Activated B cell treated with CpG ODN at 0.5 μM for 24 hours (primary cell): ENCODE results near the gene DTNBP1. TPM values are rescaled to one million over a fixed set of nuclear protein-coding genes. Genes with fewer than 3 reads are reported as not detected.

Experiments used
- ATAC-seq: fragments of 200-7000 bp; cut with Tn5 transposase; one replicate; pipeline ENCODE4 v1.10.0; 2021; ENCODE audit warnings: low read depth, mild to moderate bottlenecking, moderate library complexity
- CTCF ChIA-PET: fragments of 350-600 bp; sonication (Branson Sonifier 250); formaldehyde crosslinking; loops from one replicate; lab custom pipeline; 2021; ENCODE audit warnings: antibody characterized with exemption; lab: Charles Lee
- POLR2A ChIA-PET: fragments of 350-600 bp; sonication (Branson Sonifier 250); formaldehyde crosslinking; loops from one replicate; lab custom pipeline; 2021; ENCODE audit warnings: antibody characterized with exemption; lab: Charles Lee
- DNase-seq: peaks from one replicate; pipeline ENCODE4 v3.0.0; 2022
- H3K27ac Mint-ChIP-seq: one replicate; pipeline ENCODE4 v1.8.0; 2020; ENCODE audit warnings: mixed read lengths
- H3K27me3 Mint-ChIP-seq: one replicate; pipeline ENCODE4 v1.8.0; 2021; ENCODE audit warnings: mixed read lengths
- H3K36me3 Mint-ChIP-seq: one replicate; pipeline ENCODE4 v1.8.0; 2021; ENCODE audit warnings: low read depth, mixed read lengths
- H3K4me1 Mint-ChIP-seq: one replicate; pipeline ENCODE4 v1.8.0; 2021; ENCODE audit warnings: mixed read lengths
- H3K4me3 Mint-ChIP-seq: one replicate; pipeline ENCODE4 v1.8.0; 2020; ENCODE audit warnings: mild to moderate bottlenecking, mixed read lengths
- H3K9me3 Mint-ChIP-seq: one replicate; pipeline ENCODE4 v1.8.0; 2020; ENCODE audit warnings: mixed read lengths
- CTCF ChIP-seq: fragments of 200-600 bp; IDR thresholded peaks from one replicate; pipeline ENCODE4 v1.8.0; 2022; ENCODE audit warnings: antibody characterized with exemption, mild to moderate bottlenecking
- intact Hi-C: fragments of 100-400 bp; cut with micrococcal nuclease; formaldehyde crosslinking; loops from one replicate; pipeline ENCODE4 v1.15.1; 2024
- total RNA-seq: library from RNA; stranded (reverse); gene quantifications from 2 replicates; pipeline ENCODE4 v1.2.3, GENCODE V29; 2022

The DTNBP1 gene
- total RNA-seq, 1 donor from 2014 or later, result 50.3 TPM

GRCh38 chr6:15628499-15629131, 34.2 kb downstream of the DTNBP1 start:
- peaks cover 11% of the 10 kb centered on the region for H3K4me1 Mint-ChIP-seq
- H3K27me3 Mint-ChIP-seq, result no peaks in the 10 kb centered on the region
- intact Hi-C loops, result loop anchor here (10.0 kb wide), 1 partner anchor 1564 kb away; no protein-coding TSS in a partner anchor
- ATAC-seq, result no peak
- POLR2A ChIA-PET, result no interaction called here
- H3K27ac Mint-ChIP-seq, result peak overlapping the region; percentile 41
- CTCF ChIA-PET, result no interaction called here
- peaks cover 51% of the 10 kb centered on the region for H3K36me3 Mint-ChIP-seq
- DNase-seq, result no peak
- no peak for TF ChIP-seq CTCF
- H3K9me3 Mint-ChIP-seq, result no peaks in the 10 kb centered on the region
- no peak overlapping the region for H3K4me3 Mint-ChIP-seq

DNA sequence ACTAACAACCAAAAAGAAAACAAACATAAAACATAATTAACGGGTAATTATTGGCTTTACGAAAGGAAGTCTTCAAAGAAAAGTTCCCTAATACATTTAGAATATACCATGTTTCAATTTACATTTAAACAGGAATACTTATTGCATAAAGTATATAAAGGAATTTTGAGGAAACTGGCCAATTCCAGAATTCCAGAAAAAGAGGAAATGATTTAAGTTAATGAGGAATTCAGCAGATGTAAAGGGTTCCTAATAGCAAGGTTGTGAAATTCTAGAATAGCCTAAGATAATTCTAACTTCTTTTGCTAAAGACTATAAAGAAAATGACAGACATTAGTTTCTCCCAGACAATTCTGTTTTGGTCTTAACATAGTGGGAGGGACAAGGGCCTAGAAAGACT, 35.0 kb downstream of the DTNBP1 start:
- POLR2A ChIA-PET, result interaction anchor here (0.6 kb wide), 1 partner anchor 1916 kb away, joined by 3 read pairs; the partner anchor contains the start of gene RANBP9
- peaks cover 44% of the 10 kb centered on the region for H3K36me3 Mint-ChIP-seq
- H3K9me3 Mint-ChIP-seq, result no peaks in the 10 kb centered on the region
- H3K4me1 Mint-ChIP-seq, result peaks cover 14% of the 10 kb centered on the region
- H3K27ac Mint-ChIP-seq, result no peak overlapping the region
- no peak overlapping the region for H3K4me3 Mint-ChIP-seq
- no peaks in the 10 kb centered on the region for H3K27me3 Mint-ChIP-seq
- DNase-seq, result no peak
- intact Hi-C loops, result loop anchor here (10.0 kb wide), 1 partner anchor 1563 kb away; no protein-coding TSS in a partner anchor
- no peak for ATAC-seq
- CTCF ChIA-PET, result no interaction called here
- no peak for TF ChIP-seq CTCF

- peak overlapping the region; percentile 24 for H3K27ac Mint-ChIP-seq
- POLR2A ChIA-PET, result interaction anchor here (0.6 kb wide), 1 partner anchor 1915 kb away, joined by 3 read pairs; the partner anchor contains the start of gene RANBP9
- H3K4me1 Mint-ChIP-seq, result peaks cover 16% of the 10 kb centered on the region
Observed at GRCh38 chr6:15626878-15627674, 35.8 kb downstream of the DTNBP1 start.

DNA sequence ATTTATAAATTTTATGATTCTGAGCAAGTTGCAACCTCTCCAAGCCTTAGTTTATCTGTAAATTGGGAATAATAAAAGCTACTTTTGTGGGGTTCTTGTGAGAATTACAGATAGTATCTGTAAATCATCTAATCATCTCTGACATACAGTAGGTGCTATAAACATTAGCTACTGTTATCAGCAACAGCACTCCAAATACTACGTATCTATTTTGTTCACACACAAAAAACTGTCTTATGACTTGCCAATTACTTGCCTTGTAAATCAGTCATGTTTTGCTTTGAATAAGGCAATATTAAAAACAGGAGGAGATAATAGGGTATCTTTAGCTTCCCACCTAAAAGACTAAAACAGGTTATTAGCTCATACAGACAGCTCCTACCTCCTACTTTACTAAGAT, 36.7 kb downstream of the DTNBP1 start:
- Mint-ChIP-seq H3K27ac (no peak overlapping the region), H3K4me1 (peaks cover 21% of the 10 kb centered on the region)
- intact Hi-C loops, result loop anchor here (10.0 kb wide), 1 partner anchor 1561 kb away; no protein-coding TSS in a partner anchor

More at GRCh38 chr6:15626878-15627674, 35.8 kb downstream of the DTNBP1 start:
- no peak for TF ChIP-seq CTCF
- DNase-seq, result no peak
- no peak overlapping the region for H3K4me3 Mint-ChIP-seq
- CTCF ChIA-PET, result interaction anchor here (3.0 kb wide), 1 partner anchor 26 kb away, joined by 8 read pairs; no protein-coding TSS in a partner anchor
- no peaks in the 10 kb centered on the region for H3K27me3 Mint-ChIP-seq
- H3K36me3 Mint-ChIP-seq, result peaks cover 42% of the 10 kb centered on the region
- H3K9me3 Mint-ChIP-seq, result no peaks in the 10 kb centered on the region
- ATAC-seq, result no peak
- intact Hi-C loops, result loop anchor here (10.0 kb wide), 1 partner anchor 1562 kb away; no protein-coding TSS in a partner anchor

More for the DNA sequence above, 36.7 kb downstream of the DTNBP1 start:
- no peak for ATAC-seq
- Mint-ChIP-seq H3K27me3 (no peaks in the 10 kb centered on the region), H3K4me3 (no peak overlapping the region), H3K36me3 (peaks cover 42% of the 10 kb centered on the region), H3K9me3 (no peaks in the 10 kb centered on the region)
- no peak for DNase-seq
- TF ChIP-seq CTCF, result no peak
- POLR2A ChIA-PET, result no interaction called here
- CTCF ChIA-PET, result interaction anchor here (1.1 to 4.0 kb wide), 4 partner anchors 15 to 1717 kb away, joined by 3 to 15 read pairs (median 6); no protein-coding TSS in a partner anchor
